Stimulated activated CD4-positive, alpha-beta T cell treated with anti-CD3 and anti-CD28 coated beads, TNF-alpha, amount 100 ng/mL, for 24 hours (primary cell): ENCODE results near the gene SEMA3A.

Source experiments
- DNase-seq, 3 experiments: peaks; one replicate each; pipeline ENCODE4 v3.0.0-alpha.2; 2020; ENCODE audit warnings: low read depth in 3 of 3

The SEMA3A gene

GRCh38 chr7:83931968-83932367, 262.6 kb downstream of the SEMA3A start:
- no peak for DNase-seq

GRCh38 chr7:83930262-83930661, 264.3 kb downstream of the SEMA3A start:
- no peak for DNase-seq

GRCh38 chr7:83925860-83926259, 268.7 kb downstream of the SEMA3A start:
- no peak for DNase-seq

- DNase-seq, result no peak
Observed at GRCh38 chr7:83921941-83922607, 272.5 kb downstream of the SEMA3A start.

- DNase-seq, result no peak
Observed at GRCh38 chr7:83921271-83921940, 273.2 kb downstream of the SEMA3A start.

- no peak for DNase-seq
Observed at GRCh38 chr7:83918142-83918541, 276.4 kb downstream of the SEMA3A start.

- DNase-seq, result no peak
Observed at GRCh38 chr7:83913174-83913573, 281.4 kb downstream of the SEMA3A start.

GRCh38 chr7:83908526-83908925, 286.1 kb downstream of the SEMA3A start:
- no peak for DNase-seq
